UCSD-AML1 (cell line): ENCODE measurements around the gene CAPN5.

Experiments used
- DNase-seq: peaks from one replicate; lab custom pipeline; 2025; ENCODE audit not compliant: unreplicated experiment; lab: John Stamatoyannopoulos, UW

CAPN5 gene

DNA sequence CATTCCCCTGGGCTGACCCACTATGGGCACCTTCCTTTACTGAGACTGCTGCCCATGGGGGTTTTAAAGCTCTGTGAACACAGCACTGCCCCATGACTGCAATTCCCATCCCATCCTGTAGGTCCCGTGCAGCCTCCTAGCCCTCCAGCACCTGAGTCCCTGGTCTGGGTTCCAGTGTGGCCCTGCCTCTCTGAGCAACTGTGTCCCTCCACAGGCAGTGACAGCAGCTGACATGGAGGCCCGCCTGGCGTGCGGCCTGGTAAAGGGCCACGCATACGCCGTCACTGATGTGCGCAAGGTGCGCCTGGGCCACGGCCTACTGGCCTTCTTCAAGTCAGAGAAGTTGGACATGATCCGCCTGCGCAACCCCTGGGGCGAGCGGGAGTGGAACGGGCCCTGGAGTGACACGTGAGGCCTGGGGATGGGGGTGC, 48.4 kb downstream of the CAPN5 start:
- no peak for DNase-seq

DNA sequence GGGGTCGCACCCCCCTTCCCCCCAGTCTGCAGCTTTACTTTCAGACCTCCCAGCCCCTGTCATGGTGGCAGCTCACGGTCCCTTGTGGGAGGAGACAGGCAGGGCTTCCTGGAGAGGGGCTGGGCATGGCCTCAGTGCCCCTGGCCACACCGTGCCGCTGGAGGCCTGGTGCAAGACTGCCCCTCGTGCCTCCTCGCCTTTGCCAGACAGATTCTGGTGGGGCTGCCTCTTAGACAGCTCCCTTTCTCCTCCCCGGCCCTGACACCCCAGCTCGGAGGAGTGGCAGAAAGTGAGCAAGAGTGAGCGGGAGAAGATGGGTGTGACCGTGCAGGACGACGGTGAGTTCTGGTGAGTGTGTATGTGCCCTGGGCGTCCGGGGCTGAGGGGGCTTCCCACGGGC, 49.2 kb downstream of the CAPN5 start:
- no peak for DNase-seq

DNA sequence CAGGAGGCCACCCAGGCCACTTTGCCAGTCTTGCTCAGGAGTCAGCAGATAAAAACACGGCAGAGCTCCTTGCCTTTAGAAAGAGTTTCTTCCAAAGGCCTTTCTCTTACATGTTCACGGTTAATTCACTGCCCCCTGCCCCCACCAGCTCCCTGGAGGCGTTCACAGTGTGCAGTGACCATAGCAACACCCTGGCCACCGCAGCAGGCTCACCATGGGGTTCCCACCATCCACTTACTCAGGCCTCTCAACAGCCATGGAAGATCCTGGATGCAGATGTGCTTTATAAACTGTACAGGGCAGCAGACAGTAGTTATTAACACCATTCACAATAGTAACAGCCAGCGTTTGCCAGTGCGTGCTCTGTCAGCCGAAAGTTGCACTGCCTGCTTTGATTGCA, 50.7 kb downstream of the CAPN5 start:
- DNase-seq = no peak

DNA sequence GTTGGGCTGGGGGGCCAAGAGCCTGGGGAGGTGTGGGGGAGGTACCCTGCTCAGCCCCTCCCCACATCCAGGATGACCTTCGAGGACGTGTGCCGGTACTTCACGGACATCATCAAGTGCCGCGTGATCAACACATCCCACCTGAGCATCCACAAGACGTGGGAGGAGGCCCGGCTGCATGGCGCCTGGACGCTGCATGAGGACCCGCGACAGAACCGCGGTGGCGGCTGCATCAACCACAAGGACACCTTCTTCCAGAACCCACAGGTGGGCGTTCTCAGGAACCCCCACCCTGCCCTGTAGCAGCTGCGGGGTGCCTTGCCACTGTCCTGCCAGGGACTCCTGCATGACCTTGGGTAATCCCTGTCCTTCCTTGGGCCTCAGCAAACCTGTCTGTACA, 51.3 kb downstream of the CAPN5 start:
- DNase-seq = no peak

DNA sequence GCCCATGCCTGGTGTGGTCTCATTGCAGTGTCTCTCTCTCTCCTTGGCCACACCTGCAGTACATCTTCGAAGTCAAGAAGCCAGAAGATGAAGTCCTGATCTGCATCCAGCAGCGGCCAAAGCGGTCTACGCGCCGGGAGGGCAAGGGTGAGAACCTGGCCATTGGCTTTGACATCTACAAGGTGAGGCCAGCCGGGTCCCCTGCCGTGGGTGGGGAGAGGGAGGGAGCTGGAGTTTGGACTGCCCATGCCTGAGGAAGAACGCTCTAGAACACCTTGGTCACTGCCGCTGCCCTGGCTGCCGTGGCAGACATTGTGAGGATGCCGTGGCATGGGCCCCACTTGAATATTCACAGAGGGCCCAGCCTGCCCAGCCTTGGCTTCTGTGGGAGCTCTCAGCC, 52.2 kb downstream of the CAPN5 start:
- DNase-seq = no peak

DNA sequence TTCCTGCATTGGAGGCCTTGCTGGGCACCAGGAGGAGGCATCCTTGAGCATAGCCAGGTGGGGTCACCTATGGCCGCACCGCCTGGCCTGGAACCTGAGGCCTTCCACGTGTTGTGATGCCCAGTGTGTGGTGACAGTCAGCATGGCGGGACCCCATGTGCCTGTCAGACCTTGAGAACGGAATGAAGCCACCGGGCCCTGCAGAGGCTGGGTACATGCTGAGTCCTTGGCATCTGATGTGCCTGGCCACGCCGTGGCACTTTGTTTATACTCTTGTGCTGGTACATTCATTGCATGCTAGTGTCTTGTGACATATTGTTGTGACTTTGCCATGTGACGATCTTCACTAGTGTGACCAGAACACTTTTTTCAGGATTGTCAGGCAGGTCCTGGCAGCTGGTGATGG, 52.8 kb downstream of the CAPN5 start:
- no peak for DNase-seq

DNA sequence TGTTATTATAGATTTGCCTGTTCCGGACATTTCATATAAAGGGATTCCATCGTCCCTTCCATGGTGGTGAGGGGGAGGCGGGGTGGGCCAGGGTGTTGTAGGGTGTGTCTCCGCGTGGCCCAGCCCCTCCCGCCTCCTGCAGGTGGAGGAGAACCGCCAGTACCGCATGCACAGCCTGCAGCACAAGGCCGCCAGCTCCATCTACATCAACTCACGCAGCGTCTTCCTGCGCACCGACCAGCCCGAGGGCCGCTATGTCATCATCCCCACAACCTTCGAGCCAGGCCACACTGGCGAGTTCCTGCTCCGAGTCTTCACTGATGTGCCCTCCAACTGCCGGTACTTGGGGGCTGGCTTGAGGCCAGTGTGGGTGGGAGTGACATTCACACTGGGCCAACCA, 53.8 kb downstream of the CAPN5 start:
- no peak for DNase-seq

DNA sequence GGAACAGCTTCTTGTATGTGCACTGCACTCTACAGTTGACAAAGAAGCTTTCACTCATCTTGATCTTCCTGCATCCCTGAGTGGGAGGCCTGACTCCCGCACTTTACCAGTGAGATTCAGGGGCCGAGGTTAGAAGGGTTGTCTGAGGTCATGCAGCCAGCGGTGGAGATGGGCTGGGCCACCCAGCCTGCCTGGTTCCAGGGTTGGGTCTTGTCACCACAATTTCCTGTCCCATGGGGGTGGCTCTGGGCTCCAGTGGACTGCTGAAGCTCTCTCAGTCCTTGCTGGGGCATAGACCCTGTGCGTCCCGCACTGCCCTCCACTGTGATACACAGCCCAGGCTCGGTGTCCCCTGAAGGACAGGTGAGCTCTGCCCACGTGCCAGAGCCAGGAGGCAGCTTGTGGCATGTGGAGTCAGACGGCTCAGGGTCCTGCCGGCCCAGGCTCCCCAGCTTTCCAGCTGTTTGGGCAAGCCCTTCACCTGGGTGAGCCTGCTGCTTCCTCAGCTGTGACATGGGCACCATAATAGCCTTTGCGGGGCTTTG, 54.4 kb downstream of the CAPN5 start:
- DNase-seq = peak; percentile 39

DNA sequence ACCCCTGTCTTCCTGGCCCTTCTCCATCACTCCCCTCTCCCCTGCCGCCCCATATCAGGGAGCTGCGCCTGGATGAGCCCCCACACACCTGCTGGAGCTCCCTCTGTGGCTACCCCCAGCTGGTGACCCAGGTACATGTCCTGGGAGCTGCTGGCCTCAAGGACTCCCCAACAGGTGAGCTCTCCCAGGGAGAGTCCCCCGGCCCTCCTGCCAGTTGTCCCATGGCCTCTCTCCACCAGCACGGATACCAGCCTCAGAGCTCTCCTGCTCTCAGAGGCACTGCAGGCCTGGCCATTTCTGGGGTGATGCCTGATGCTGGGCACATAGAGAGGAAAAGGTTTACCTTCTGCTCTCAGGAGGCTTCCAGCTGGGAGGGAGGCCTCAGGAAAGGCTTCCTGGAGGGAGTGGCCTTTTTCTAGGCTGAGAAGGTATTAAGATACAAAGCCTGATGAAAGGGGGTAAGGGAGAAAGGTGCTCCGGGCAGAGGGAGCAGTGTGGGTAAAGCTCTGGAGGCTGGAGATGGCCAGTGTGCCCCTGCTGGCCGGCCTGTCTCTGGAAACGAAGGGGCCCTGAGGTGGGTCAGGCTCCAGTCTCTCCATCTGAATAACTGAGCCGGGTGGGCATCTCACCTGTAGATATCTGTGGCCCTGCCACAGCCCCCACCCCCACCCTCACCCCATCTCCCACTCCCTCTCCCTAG, 55.3 kb downstream of the CAPN5 start:
- DNase-seq = no peak

DNA sequence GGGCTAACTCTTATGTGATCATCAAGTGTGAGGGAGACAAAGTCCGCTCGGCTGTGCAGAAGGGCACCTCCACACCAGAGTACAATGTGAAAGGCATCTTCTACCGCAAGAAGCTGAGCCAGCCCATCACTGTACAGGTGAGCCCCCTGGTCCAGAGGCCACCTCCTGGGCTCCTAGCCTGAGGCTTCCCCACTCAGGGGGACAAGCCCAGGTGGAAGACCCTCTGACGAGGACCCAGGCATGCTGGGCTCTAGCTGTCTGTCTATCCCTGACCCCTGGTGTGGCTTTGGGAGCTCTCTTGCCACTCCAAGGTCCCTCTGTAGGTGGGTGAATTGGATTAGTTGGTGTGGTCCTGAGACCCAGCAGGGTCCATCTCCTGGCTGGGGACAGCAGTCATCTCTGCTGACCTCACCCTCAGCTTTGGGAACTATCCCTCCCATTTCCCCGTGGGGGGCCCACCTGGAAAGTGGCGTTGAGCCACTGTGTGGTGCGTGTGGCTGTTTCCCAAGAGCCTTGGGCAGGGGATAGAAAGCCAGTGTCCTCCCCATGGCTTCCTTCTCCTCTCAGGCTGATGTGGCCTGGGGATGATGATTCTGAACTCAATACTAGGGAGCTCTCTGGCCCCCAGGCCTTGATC, 55.9 kb downstream of the CAPN5 start:
- no peak for DNase-seq

DNA sequence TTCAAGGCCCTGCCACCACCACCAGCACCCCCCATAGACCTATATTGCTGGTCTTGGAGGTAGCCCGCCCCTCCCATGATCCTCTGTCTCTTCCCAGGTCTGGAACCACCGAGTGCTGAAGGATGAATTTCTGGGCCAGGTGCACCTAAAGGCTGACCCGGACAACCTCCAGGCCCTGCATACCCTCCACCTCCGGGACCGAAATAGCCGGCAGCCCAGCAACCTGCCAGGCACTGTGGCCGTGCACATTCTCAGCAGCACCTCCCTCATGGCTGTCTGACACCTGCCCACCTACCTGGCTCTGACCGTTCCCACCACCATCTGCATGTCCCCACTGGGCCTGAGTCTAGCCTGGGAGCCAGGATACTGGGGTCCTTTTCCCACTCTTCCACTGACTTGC, 56.8 kb downstream of the CAPN5 start:
- no peak for DNase-seq

DNA sequence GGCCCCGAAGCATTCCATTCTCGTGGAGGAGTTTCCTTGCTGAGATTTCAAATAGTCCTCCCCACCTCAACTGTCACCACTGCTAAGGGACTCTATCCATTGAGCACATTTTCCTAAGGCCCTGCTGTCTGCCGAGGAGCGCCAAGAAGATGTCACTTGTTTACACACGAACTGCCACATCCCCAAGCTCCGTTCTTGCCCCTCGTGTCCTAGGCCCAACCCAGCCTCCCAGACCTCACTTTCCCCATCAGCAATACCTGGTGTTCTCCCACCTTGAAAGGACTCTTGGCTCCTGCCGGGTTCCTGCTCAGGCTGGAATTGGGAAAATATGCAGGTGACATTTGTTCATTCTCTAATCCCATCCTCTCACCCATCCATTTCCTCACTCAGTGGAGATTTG, 57.3 kb downstream of the CAPN5 start:
- DNase-seq = no peak

DNA sequence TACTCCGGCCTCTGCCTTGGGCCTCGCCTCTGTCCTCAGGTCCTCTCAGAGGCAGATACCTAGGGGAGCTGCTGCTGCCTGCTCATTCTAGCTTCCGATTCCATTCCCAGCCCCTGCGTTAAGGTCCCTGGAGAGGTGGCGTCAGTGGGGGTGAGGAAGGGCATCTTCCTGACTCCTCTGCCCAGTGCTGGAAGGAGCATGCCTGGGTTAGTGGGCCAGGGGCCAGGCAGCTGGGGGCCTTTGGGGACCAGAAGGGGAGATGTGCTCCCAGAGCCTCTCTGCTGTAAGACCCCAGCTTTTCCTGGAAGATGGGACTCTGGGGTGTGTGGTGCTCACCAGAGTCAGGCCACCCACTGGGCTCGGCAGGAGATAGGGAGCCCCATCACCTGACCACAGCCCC, 57.7 kb downstream of the CAPN5 start:
- DNase-seq = no peak

DNA sequence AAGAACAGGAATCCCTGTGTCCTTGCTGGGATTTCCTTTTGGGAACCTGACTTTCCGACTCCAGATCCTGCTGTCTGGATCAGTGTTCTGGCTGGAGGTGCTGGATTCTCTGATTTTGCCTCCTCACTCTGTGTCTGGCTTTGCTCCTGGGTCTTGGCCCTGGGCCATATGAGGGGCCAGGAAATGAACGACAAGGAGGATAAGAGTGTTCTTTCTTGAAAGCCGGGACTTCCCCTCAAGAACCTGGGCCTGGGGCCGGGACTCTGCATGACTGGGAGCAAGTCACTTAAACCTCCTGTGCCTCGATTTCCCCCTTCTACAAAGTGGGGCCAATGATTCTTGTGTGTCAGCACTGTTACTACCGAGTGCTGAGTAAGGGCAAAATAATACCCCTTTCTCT, 58.4 kb downstream of the CAPN5 start:
- peak; percentile 39 for DNase-seq

DNA sequence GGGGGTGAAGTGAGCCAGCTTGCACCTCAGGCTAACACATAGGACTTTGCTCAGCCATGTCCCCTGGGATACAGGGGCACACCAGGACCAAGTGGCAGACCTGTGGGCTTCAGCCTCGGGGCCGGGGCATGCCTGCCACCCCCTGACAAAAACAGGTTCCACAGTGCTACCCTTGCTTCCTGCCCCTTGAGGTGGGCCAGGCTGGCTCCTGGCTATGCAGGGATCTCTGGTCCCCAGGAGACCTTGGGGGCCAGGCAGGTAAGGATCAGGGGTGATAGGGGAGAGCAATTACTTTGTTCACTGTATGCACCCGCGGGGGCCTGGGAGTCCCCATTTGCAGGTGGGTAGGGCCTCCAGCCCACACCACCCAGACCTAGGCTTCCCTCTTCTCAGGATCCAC, 58.9 kb downstream of the CAPN5 start:
- DNase-seq = no peak

DNA sequence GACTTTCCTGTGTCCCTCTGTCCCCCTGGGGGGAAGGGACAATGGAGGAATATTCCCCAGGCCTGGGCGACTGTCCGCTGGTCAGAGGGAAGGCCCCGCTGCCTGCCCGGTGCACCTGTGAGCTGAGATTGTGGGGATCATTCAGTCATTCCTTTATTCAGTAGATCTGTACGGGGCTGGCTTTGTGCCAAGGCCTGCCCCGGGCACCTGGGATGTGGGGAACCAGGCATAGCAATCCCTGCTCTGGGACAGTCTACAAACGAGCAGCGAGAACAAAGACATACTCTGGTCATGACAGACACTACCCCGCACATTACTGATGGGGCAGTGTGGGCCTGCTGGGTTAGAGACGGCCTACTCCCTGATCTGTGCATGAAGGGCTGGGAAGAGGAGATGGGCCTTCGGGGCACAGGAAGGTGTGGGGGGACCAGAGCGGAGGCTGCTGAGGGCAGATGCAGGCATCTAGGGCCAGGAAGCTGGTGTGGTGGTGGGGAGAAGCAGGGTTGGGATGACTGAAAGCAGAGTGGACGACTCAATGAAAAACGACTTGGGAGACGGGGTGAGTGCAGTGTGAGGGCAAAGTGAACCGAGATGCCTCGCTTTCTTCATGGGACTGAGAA, 59.5 kb downstream of the CAPN5 start:
- no peak for DNase-seq

DNA sequence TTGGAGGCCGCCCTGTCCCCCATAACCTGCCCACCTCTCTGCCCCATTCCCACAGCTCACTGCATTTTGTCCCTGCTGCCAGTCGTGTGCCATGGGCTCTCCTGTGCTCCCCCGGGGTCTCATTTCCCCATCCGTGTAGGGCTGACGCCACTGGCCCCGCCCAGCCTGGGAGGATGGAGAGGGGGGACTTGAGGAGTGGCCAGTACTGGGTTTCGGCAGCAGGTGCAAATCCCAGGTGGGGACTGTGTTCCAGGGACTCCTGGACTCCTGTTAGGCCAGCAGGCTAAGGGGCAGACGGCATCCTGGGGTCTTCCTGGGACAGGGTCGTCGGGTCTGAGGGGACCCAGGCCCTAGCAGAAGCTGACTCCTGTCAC, 60.1 kb downstream of the CAPN5 start:
- DNase-seq = no peak

DNA sequence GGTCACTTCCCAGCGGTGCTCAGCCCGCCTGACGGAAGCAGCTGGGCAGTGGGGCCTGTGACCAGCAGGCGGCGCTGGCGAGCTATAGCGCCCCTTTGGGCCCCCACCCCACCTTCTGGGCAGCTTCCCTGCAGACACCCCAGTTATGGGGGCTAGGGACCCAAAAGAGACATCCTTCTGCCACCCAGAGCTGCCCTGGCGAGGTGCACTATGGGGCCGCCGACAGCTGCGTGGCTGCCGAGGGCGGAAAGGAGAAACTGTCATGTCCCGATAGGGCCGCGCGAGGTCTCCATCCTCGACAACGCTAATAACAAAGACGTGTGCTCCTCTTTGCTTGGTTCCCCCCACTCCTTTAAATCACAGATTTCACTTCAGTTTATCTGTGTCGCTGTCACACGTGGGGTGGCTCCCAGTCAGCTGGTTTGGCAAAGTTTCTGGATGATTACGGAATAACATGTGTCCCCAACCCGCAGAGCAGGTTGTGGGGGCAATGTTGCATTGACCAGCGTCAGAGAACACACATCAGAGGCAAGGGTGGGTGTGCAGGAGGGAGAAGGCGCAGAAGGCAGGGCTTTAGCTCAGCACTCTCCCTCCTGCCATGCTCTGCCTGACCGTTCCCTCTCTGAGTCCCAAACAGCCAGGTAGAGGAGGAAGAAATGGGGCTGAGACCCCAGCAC, 60.6 kb downstream of the CAPN5 start:
- peak; percentile 69 for DNase-seq

DNA sequence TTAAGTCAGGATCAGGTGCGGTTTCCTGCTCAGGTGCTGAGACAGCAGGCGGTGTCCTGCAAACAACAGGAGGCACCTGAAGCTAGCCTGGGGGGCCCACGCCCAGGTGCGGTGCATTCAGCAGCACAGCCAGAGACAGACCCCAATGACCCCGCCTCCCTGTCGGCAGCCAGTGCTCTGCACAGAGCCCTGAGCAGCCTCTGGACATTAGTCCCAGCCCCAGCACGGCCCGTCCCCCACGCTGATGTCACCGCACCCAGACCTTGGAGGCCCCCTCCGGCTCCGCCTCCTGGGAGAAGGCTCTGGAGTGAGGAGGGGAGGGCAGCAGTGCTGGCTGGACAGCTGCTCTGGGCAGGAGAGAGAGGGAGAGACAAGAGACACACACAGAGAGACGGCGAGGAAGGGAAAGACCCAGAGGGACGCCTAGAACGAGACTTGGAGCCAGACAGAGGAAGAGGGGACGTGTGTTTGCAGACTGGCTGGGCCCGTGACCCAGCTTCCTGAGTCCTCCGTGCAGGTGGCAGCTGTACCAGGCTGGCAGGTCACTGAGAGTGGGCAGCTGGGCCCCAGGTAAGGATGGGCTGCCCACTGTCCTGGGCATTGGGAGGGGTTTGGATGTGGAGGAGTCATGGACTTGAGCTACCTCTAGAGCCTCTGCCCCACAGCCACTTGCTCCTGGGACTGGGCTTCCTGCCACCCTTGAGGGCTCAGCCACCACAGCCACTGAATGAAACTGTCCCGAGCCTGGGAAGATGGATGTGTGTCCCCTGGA, 61.3 kb downstream of the CAPN5 start, which contains the start of gene MYO7A:
TSS of gene MYO7A (plus strand) at position 327 of the 772 bp plus-strand sequence. CDS start 2,389 bp downstream, outside the sequence.
- DNase-seq = peak; percentile 34

DNA sequence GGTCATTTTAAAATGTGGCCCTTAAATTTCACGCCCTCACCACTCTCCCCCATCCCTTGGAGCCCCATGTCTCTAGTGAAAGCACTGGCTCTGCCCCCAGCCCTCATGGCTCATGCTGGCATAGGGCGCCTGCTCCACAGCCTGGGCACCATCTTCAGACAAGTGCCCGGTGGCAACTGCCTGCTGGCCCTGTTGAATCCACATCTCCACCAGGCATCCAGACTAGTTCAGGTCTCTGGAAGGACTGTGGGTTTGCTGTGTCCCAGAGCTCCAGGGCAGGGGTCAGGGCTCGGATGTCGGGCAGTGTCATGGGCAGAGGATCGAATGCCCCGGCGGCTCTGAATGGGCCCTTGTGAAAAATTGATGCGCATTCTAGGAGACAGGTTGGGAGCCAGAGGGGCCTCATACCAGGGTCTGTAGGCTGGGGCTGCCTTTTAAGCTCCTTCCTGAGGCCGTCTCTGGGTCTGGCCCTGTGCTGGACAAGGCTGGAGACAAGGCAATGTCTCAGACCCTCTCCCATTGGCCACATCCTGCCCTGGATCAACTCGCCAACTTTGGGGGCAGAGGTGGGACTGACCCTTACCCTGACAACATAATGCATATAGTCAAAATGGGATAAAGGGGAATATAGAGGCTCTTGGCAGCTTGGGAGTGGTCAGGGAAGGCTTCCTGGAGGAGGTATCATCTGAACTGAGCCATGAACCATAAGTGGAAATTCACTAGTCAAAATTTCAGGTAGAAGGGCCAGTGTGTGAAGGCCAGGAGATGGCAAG, 62.5 kb downstream of the CAPN5 start:
- no peak for DNase-seq
